Esophagus squamous epithelium (tissue), 5 donors: Measurements from ENCODE around the gene CPB1. TPM values are rescaled to one million over a fixed set of nuclear protein-coding genes. Genes with fewer than 3 reads are reported as not detected.

Experiments
- DNase-seq: peaks from one replicate; lab custom pipeline; 2025; lab: John Stamatoyannopoulos, UW
- H3K27ac ChIP-seq, 4 donors: fragments of 200-600 bp; sonication (generic); one replicate each; pipeline ENCODE4 v1.5.1; 2016 to 2019; ENCODE audit warnings: mild to moderate bottlenecking in 1 of 4
- H3K27me3 ChIP-seq, 4 donors: fragments of 200-600 bp; sonication (generic); 1 replicate in 3 of 4; 2 replicates in 1 of 4; pipeline versions ENCODE4 v1.5.1 to v1.6.0; 2017 to 2021; ENCODE audit warnings: antibody characterized with exemption in 1 of 4
- H3K36me3 ChIP-seq, 3 donors: fragments of 200-600 bp; sonication (generic); one replicate each; pipeline ENCODE4 v1.5.1; 2016 to 2019
- H3K4me1 ChIP-seq, 3 donors: fragments of 200-600 bp; sonication (generic); one replicate each; pipeline ENCODE4 v1.5.1; 2017 to 2019
- H3K4me3 ChIP-seq, 4 donors: fragments of 200-600 bp; sonication (generic); 1 replicate in 3 of 4; 2 replicates in 1 of 4; pipeline ENCODE4 v1.5.1; 2016 to 2019; ENCODE audit warnings: mild to moderate bottlenecking in 2 of 4, moderate library complexity in 1 of 4
- H3K9me3 ChIP-seq, 3 donors: fragments of 200-600 bp; sonication (generic); one replicate each; pipeline ENCODE4 v1.5.1; 2016 to 2019
- CTCF ChIP-seq, 6 experiments: fragments of 450-650 bp in 4 of 6; fragments of 200-600 bp in 2 of 6; sonication (generic) in 2 of 6; IDR thresholded peaks; one replicate each; pipeline ENCODE4 v1.5.1; 2016 to 2019; ENCODE audit warnings: antibody characterized with exemption in 6 of 6, mild to moderate bottlenecking in 4 of 6, moderate library complexity in 4 of 6
- POLR2A ChIP-seq, 4 donors: fragments of 450-650 bp; IDR thresholded peaks; one replicate each; pipeline ENCODE4 v1.6.1; 2017; ENCODE audit warnings: antibody characterized with exemption in 4 of 4, mild to moderate bottlenecking in 4 of 4, moderate library complexity in 3 of 4
- WGBS, 2 donors: methylation state at CpG; one replicate each; pipeline ENCODE4 v1.1.5; 2018; 5-methylcytosine and 5-hydroxymethylcytosine counted together
- intact Hi-C: fragments of 100-400 bp; cut with DNase I; formaldehyde crosslinking; loops from one replicate; pipeline ENCODE4 v1.15.0; 2022
- total RNA-seq, 4 donors: library from RNA; depleted of rRNA; stranded (reverse); fragments of >200 nt; gene quantifications; one replicate each; pipeline ENCODE4 v1.1.0, GENCODE V29; 2016
- donor health status: DM: yes; HTN: yes; CAD: no.

CPB1 gene
- total RNA-seq, 4 donors from 2014 or later: not detected

- intact Hi-C loops: no loop called here
- TF ChIP-seq CTCF (IDR thresholded peaks at IDR 0.05): no peak
- TF ChIP-seq POLR2A (IDR thresholded peaks at IDR 0.05): no peak
- Histone ChIP-seq H3K36me3 (no peaks in the 10 kb centered on the region), H3K27me3 (no peaks in the 10 kb centered on the region), H3K9me3 (no peaks in the 10 kb centered on the region), H3K27ac (no peak overlapping the region), H3K4me3 (no peak overlapping the region), H3K4me1 (no peaks in the 10 kb centered on the region)
- no peak for DNase-seq
- 33 to 68% methylated on average over 1 of the region's 1 CpG for WGBS, 2 donors
Measured at GRCh38 chr3:148847351-148847750, 19.7 kb downstream of the CPB1 start.

GRCh38 chr3:148848410-148848809 lies 20.8 kb downstream of the CPB1 start:
- WGBS, 2 donors: 68 to 72% methylated on average over 1 of the region's 1 CpG
- Histone ChIP-seq H3K36me3 (no peaks in the 10 kb centered on the region), H3K27ac (no peak overlapping the region), H3K9me3 (no peaks in the 10 kb centered on the region), H3K27me3 (no peaks in the 10 kb centered on the region), H3K4me3 (no peak overlapping the region), H3K4me1 (no peaks in the 10 kb centered on the region)
- intact Hi-C loops: no loop called here
- DNase-seq: no peak
- TF ChIP-seq CTCF (IDR thresholded peaks at IDR 0.05) (no peak), POLR2A (IDR thresholded peaks at IDR 0.05) (no peak)

GRCh38 chr3:148852271-148852992 lies 24.8 kb downstream of the CPB1 start:
- DNase-seq: no peak
- no peaks in the 10 kb centered on the region for H3K36me3 ChIP-seq
- no peaks in the 10 kb centered on the region for H3K27me3 ChIP-seq
- H3K9me3 ChIP-seq: no peaks in the 10 kb centered on the region
- 61% methylated on average over 7 of the region's 7 CpGs for WGBS, 2 donors
- TF ChIP-seq POLR2A (IDR thresholded peaks at IDR 0.05): no peak
- TF ChIP-seq CTCF (IDR thresholded peaks at IDR 0.05): no peak
- H3K4me3 ChIP-seq: no peak overlapping the region
- intact Hi-C loops: no loop called here
- H3K4me1 ChIP-seq: no peaks in the 10 kb centered on the region
- H3K27ac ChIP-seq: no peak overlapping the region

- H3K36me3 ChIP-seq: no peaks in the 10 kb centered on the region
- no peaks in the 10 kb centered on the region for H3K4me1 ChIP-seq
- no peak for TF ChIP-seq POLR2A (IDR thresholded peaks at IDR 0.05)
- TF ChIP-seq CTCF (IDR thresholded peaks at IDR 0.05): no peak
- no peaks in the 10 kb centered on the region for H3K9me3 ChIP-seq
- H3K4me3 ChIP-seq: no peak overlapping the region
- no peak for DNase-seq
- 66 to 68% methylated on average over 2 of the region's 2 CpGs for WGBS, 2 donors
- intact Hi-C loops: no loop called here
- H3K27me3 ChIP-seq: no peaks in the 10 kb centered on the region
- no peak overlapping the region for H3K27ac ChIP-seq
Measured at GRCh38 chr3:148853076-148853475, 25.5 kb downstream of the CPB1 start.

- H3K4me1 ChIP-seq: no peaks in the 10 kb centered on the region
Measured at GRCh38 chr3:148854061-148854460, 26.4 kb downstream of the CPB1 start.

More at GRCh38 chr3:148854061-148854460, 26.4 kb downstream of the CPB1 start:
- Histone ChIP-seq H3K36me3 (no peaks in the 10 kb centered on the region), H3K27ac (no peak overlapping the region), H3K27me3 (no peaks in the 10 kb centered on the region), H3K4me3 (no peak overlapping the region), H3K9me3 (no peaks in the 10 kb centered on the region)
- TF ChIP-seq CTCF (IDR thresholded peaks at IDR 0.05): no peak
- no peak for TF ChIP-seq POLR2A (IDR thresholded peaks at IDR 0.05)
- intact Hi-C loops: no loop called here
- no peak for DNase-seq
